Hematopoietic multipotent progenitor cell treated with erythropoietin and hydrocortisone succinate and interleukin-3 and kit ligand, for 6 days (in vitro differentiated cells): ENCODE results near the gene CNTN5.

Experiments
- DNase-seq: peaks from one replicate; pipeline ENCODE4 v3.0.0-alpha.2; 2015

The CNTN5 gene

GRCh38 chr11:100367892-100368291 is 1347.1 kb downstream of the CNTN5 start:
- no peak for DNase-seq

GRCh38 chr11:100383357-100383865 is 1362.7 kb downstream of the CNTN5 start:
- no peak for DNase-seq

GRCh38 chr11:100396266-100396665 is 1375.5 kb downstream of the CNTN5 start:
- no peak for DNase-seq

- no peak for DNase-seq
Measured at GRCh38 chr11:100397401-100397800, 1376.7 kb downstream of the CNTN5 start.

DNA sequence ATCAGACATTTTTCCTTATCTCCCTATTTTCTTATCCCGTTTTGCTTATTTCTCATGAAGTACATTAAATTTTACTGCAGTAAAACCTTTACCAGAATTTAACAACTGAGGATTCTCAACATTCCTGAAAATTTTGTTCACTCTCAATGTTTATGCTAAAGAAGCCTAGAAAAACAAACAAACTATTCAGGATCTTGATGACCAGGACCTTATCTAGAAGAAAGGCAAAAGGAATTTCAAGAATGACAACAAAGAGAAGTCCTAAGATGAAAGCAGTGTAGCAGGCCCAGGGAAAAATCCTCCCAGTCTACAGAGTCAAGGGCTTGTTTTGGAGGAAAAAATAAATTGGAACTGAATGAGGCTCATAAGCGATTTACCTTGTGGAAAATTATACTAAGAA is 1383.1 kb downstream of the CNTN5 start:
- no peak for DNase-seq

DNA sequence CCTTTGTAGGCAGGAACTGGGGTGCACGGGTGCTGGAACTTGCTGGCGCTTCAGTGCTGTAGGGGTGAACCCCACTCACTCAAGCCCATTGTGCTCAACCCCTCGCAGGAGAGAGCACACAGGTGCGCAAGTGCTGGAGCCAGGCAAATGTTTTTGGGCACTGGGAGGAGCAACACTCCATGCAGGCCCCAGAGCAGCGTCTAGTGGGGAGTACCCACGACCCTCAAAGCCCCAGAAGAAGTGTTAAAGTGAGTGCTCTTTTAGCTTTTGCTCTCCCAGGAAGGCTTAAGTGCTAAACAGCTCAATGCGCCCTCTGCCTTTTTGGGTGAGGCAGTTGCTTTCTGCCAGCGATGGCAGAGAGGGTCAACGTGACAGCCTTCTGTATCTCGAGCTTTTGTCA is 1384.2 kb downstream of the CNTN5 start:
- DNase-seq: no peak
